Gastrocnemius medialis (tissue), 4 donors: ENCODE data around the gene C5.

Experiments
- CTCF ChIP-seq, 5 experiments: fragments of 450-650 bp in 3 of 5; fragments of 200-600 bp in 2 of 5; sonication (generic) in 2 of 5; IDR thresholded peaks in 4 of 5; conservative IDR thresholded peaks in 1 of 5; 1 replicate in 4 of 5; 2 replicates in 1 of 5; pipeline ENCODE4 v1.5.1; 2016 to 2019; ENCODE audit warnings: antibody characterized with exemption in 5 of 5, mild to moderate bottlenecking in 3 of 5, moderate library complexity in 3 of 5
- POLR2A ChIP-seq, 2 donors: fragments of 450-650 bp; IDR thresholded peaks; one replicate each; pipeline ENCODE4 v1.6.1; 2017; ENCODE audit warnings: antibody characterized with exemption in 2 of 2, mild to moderate bottlenecking in 2 of 2, moderate library complexity in 2 of 2

GRCh38 chr9:121066850-121067249 is 16.8 kb upstream of the C5 start:
- TF ChIP-seq CTCF (IDR thresholded peaks at IDR 0.05 in 4 of 5, conservative IDR thresholded peaks at IDR 0.05 in 1 of 5) (no peak), POLR2A (IDR thresholded peaks at IDR 0.05) (no peak)
